WTC11 (cell line): ENCODE measurements around the gene TIMM10B.

ENCODE experiments used
- ARID4B ChIP-seq: sonication (generic); formaldehyde crosslinking; IDR thresholded peaks from 2 replicates; pipeline ENCODE4 v1.8.0; 2023; ENCODE audit warnings: missing genetic modification reagents, mild to moderate bottlenecking, borderline replicate concordance
- CBFB ChIP-seq: sonication (generic); formaldehyde crosslinking; IDR thresholded peaks from 2 replicates; pipeline ENCODE4 v1.8.1; 2022; ENCODE audit warnings: mild to moderate bottlenecking, low read depth, missing genetic modification reagents
- CTCF ChIP-seq: fragments of 200-600 bp; IDR thresholded peaks from 2 replicates; pipeline ENCODE4 v1.8.0; 2022; ENCODE audit warnings: antibody characterized with exemption
- FOXJ3 ChIP-seq: sonication (generic); formaldehyde crosslinking; IDR thresholded peaks from 2 replicates; pipeline ENCODE4 v1.9.0; 2021; ENCODE audit warnings: missing genetic modification reagents, mild to moderate bottlenecking, borderline replicate concordance
- JUN ChIP-seq: sonication (generic); formaldehyde crosslinking; IDR thresholded peaks from 2 replicates; pipeline ENCODE4 v1.8.0; 2023; ENCODE audit warnings: mild to moderate bottlenecking, missing genetic modification reagents
- MXD4 ChIP-seq: fragments of 250-450 bp; sonication (Bioruptor Pico); IDR thresholded peaks from 2 replicates; pipeline ENCODE4 v1.8.0; 2021; ENCODE audit warnings: mild to moderate bottlenecking, moderate library complexity, borderline replicate concordance
- NFYB ChIP-seq: sonication (generic); formaldehyde crosslinking; conservative IDR thresholded peaks from 2 replicates; pipeline ENCODE4 v1.8.0; 2022; ENCODE audit warnings: low read depth, missing genetic modification reagents
- TCF7 ChIP-seq: sonication (generic); formaldehyde crosslinking; IDR thresholded peaks from 2 replicates; pipeline ENCODE4 v1.8.0; 2022; ENCODE audit warnings: mild to moderate bottlenecking, low read depth, missing genetic modification reagents, moderate library complexity
- TEAD4 ChIP-seq: sonication (generic); formaldehyde crosslinking; IDR thresholded peaks from 2 replicates; pipeline ENCODE4 v1.8.0; 2022; ENCODE audit warnings: mild to moderate bottlenecking, missing genetic modification reagents
- ZNF219 ChIP-seq: sonication (generic); formaldehyde crosslinking; IDR thresholded peaks from 2 replicates; pipeline ENCODE4 v1.8.0; 2023; ENCODE audit warnings: missing genetic modification reagents, mild to moderate bottlenecking, borderline replicate concordance
- TF ChIP-seq, protein P1 (sequence below): sonication (generic); formaldehyde crosslinking; IDR thresholded peaks from 2 replicates; pipeline ENCODE4 v1.8.1; 2022; ENCODE audit warnings: missing genetic modification reagents, borderline replicate concordance
- TF ChIP-seq, protein P2 (sequence below): sonication (generic); formaldehyde crosslinking; IDR thresholded peaks from 2 replicates; pipeline ENCODE4 v1.8.0; 2022; ENCODE audit warnings: mild to moderate bottlenecking, missing genetic modification reagents
- TF ChIP-seq, protein P3 (sequence below): sonication (generic); formaldehyde crosslinking; IDR thresholded peaks from 2 replicates; pipeline ENCODE4 v1.8.1; 2022; ENCODE audit warnings: mild to moderate bottlenecking, missing genetic modification reagents, moderate library complexity, borderline replicate concordance
- TF ChIP-seq, protein P4 (sequence below): sonication (generic); formaldehyde crosslinking; IDR thresholded peaks from 2 replicates; pipeline ENCODE4 v1.8.0; 2023; ENCODE audit warnings: missing genetic modification reagents

DNA sequence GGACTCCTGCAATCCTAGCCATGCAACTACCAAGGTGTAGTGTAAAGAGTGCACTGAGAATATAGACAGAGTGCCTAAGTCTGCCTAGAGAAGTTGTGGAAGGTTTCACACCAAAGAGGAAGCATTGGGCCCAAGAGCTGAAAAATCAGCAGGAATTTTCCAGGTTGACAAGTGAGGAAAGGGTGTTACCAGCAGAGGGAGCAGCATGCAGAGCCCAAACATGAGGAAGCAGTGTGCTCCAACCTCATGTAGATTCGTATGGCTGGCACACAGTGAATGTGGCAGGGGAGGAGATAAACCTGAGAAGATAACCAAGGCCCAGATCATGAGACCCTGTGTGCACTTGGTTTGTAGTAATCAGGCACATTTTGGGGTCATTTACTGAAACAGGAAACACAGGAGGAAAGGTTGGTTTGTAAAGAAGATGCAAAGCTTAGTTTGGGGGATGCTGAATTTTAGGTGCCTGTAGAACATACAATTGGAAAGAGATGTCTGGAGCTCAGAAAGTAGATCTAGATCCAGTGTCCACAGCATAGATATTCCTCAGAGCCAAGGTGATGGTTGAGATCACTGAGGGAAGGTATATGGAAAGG is 42.2 kb upstream of the TIMM10B start:
- TF ChIP-seq, protein P1, sequence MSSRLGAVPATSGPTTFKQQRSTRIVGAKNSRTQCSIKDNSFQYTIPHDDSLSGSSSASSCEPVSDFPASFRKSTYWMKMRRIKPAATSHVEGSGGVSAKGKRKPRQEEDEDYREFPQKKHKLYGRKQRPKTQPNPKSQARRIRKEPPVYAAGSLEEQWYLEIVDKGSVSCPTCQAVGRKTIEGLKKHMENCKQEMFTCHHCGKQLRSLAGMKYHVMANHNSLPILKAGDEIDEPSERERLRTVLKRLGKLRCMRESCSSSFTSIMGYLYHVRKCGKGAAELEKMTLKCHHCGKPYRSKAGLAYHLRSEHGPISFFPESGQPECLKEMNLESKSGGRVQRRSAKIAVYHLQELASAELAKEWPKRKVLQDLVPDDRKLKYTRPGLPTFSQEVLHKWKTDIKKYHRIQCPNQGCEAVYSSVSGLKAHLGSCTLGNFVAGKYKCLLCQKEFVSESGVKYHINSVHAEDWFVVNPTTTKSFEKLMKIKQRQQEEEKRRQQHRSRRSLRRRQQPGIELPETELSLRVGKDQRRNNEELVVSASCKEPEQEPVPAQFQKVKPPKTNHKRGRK (CRISPR knock-in tag), result no peak
- TF ChIP-seq, protein P2, sequence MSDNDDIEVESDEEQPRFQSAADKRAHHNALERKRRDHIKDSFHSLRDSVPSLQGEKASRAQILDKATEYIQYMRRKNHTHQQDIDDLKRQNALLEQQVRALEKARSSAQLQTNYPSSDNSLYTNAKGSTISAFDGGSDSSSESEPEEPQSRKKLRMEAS (CRISPR knock-in tag), result no peak
- peak; percentile 42; the same call in 1 of the 2 replicates for TF ChIP-seq CTCF
- no peak for TF ChIP-seq CBFB (CRISPR knock-in tag)
- TF ChIP-seq, protein P3, sequence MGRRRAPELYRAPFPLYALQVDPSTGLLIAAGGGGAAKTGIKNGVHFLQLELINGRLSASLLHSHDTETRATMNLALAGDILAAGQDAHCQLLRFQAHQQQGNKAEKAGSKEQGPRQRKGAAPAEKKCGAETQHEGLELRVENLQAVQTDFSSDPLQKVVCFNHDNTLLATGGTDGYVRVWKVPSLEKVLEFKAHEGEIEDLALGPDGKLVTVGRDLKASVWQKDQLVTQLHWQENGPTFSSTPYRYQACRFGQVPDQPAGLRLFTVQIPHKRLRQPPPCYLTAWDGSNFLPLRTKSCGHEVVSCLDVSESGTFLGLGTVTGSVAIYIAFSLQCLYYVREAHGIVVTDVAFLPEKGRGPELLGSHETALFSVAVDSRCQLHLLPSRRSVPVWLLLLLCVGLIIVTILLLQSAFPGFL (CRISPR knock-in tag), result no peak
- TF ChIP-seq TCF7 (CRISPR knock-in tag), result no peak
- TF ChIP-seq ZNF219 (CRISPR knock-in tag), result no peak
- TF ChIP-seq, protein P4, sequence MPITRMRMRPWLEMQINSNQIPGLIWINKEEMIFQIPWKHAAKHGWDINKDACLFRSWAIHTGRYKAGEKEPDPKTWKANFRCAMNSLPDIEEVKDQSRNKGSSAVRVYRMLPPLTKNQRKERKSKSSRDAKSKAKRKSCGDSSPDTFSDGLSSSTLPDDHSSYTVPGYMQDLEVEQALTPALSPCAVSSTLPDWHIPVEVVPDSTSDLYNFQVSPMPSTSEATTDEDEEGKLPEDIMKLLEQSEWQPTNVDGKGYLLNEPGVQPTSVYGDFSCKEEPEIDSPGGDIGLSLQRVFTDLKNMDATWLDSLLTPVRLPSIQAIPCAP (CRISPR knock-in tag), result no peak
- no peak for TF ChIP-seq JUN
- TF ChIP-seq NFYB (CRISPR knock-in tag), result no peak
- no peak for TF ChIP-seq MXD4 (CRISPR knock-in tag)
- TF ChIP-seq FOXJ3 (CRISPR knock-in tag), result no peak
- TF ChIP-seq TEAD4 (CRISPR knock-in tag), result no peak
- no peak for TF ChIP-seq ARID4B (CRISPR knock-in tag)
